ENCODE data around the gene UBE2D1. TPM values are rescaled to one million over a fixed set of nuclear protein-coding genes. Genes with fewer than 3 reads are reported as not detected.

UBE2D1 gene
- total and polyA plus RNA-seq, 2 of the 13 experiments (the other 11 are each of a cell fraction or from before 2014, with no cell fraction given): 6.2 to 13.8 TPM

GRCh38 chr10:58399410-58399809, 64.6 kb downstream of the UBE2D1 start (continued):
- TF ChIP-seq CTCF (CRISPR knock-in tag; IDR thresholded peaks at IDR 0.05): no peak

DNA sequence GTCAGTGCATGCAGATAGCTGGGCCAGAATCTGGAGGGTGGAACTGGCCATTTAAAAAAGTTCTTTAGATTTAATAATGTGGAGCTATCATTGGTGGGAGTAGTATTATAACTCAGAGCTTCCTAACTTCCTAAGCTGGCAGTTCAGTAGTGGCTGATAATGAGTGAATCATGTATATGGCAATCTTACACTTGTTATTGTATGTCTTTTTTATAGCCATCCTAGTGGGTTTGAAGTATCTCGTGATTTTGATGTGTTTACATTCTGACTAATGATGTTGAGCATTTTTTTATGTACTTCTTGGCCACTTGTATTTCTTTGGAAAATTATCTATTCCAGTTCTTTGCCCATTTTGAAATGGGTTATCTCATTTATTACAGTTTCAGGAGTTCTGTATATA, 65.8 kb downstream of the UBE2D1 start:
- ATAC-seq (no peak), DNase-seq (ENCODE audit: low spot score) (no peak), FAIRE-seq (no peak)
- ChIA-PET POLR2A (no interaction called here), CTCF (ENCODE audit: low intra/inter-chr PET ratio, low total read pairs) (no interaction called here)
- TF ChIP-seq NRL (CRISPR knock-in tag; IDR thresholded peaks at IDR 0.05; ENCODE audit: borderline replicate concordance) (no peak), HCFC1 (IDR thresholded peaks at IDR 0.05; ENCODE audit: low read depth, low read length) (no peak), ZNF678 (CRISPR knock-in tag; IDR thresholded peaks at IDR 0.05) (no peak), KAT7 (CRISPR knock-in tag; IDR thresholded peaks at IDR 0.05; ENCODE audit: borderline replicate concordance) (no peak), SUZ12 (IDR thresholded peaks at IDR 0.05; ENCODE audit: low read depth, low read length) (no peak), PITX1 (CRISPR knock-in tag; IDR thresholded peaks at IDR 0.05) (no peak), GABPB1 (CRISPR knock-in tag; IDR thresholded peaks at IDR 0.05) (no peak), SMYD3 (CRISPR knock-in tag; IDR thresholded peaks at IDR 0.05) (no peak), ZNF501 (CRISPR knock-in tag; IDR thresholded peaks at IDR 0.05) (no peak), NCOA2 (CRISPR knock-in tag; IDR thresholded peaks at IDR 0.05) (no peak), LBX2 (CRISPR knock-in tag; IDR thresholded peaks at IDR 0.05; ENCODE audit: borderline replicate concordance) (no peak), MXD4 (CRISPR knock-in tag; IDR thresholded peaks at IDR 0.05) (no peak), YEATS4 (CRISPR knock-in tag; IDR thresholded peaks at IDR 0.05; ENCODE audit: borderline replicate concordance) (no peak), ATF1 (CRISPR knock-in tag; IDR thresholded peaks at IDR 0.05) (no peak)
- TF ChIP-seq, protein P1, sequence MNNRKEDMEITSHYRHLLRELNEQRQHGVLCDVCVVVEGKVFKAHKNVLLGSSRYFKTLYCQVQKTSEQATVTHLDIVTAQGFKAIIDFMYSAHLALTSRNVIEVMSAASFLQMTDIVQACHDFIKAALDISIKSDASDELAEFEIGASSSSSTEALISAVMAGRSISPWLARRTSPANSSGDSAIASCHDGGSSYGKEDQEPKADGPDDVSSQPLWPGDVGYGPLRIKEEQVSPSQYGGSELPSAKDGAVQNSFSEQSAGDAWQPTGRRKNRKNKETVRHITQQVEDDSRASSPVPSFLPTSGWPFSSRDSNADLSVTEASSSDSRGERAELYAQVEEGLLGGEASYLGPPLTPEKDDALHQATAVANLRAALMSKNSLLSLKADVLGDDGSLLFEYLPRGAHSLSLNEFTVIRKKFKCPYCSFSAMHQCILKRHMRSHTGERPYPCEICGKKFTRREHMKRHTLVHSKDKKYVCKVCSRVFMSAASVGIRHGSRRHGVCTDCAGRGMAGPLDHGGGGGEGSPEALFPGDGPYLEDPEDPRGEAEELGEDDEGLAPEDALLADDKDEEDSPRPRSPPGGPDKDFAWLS (CRISPR knock-in tag; IDR thresholded peaks at IDR 0.05; ENCODE audit: borderline replicate concordance): no peak
- Histone ChIP-seq H3K79me2 (ENCODE audit: insufficient read depth, low read length) (no peaks in the 10 kb centered on the region), H3K27me3 (ENCODE audit: control insufficient read depth in 1 of 2, insufficient read depth in 2 of 2, low read length in 2 of 2) (no peaks in the 10 kb centered on the region), H3K4me3 (replicated peaks in 1 of 3; ENCODE audit: insufficient read depth in 1 of 3, low read depth in 2 of 3, low read length in 3 of 3) (no peak overlapping the region), H2AFZ (ENCODE audit: low read length) (no peak overlapping the region), H3K9ac (ENCODE audit: insufficient read depth, low read depth, low read length) (no peak overlapping the region), H3K9me3 (ENCODE audit: low read length) (no peaks in the 10 kb centered on the region), H3K27ac (ENCODE audit: extremely low read length, insufficient read depth, low read length) (no peak overlapping the region), H3K36me3 (replicated peaks in 1 of 2; ENCODE audit: control insufficient read depth in 1 of 2, insufficient read depth in 2 of 2, low read length in 2 of 2) (peaks cover 5 to 6% of the 10 kb centered on the region in 2 experiments; a peak in 3 of 5 replicates), H4K20me1 (ENCODE audit: insufficient read depth, low read length) (no peaks in the 10 kb centered on the region), H3K4me2 (ENCODE audit: low read depth, low read length) (no peak overlapping the region), H3K4me1 (ENCODE audit: insufficient read depth, low read length) (no peaks in the 10 kb centered on the region)
- WGBS (ENCODE audit: low lambda C conversion rate): 87% methylated on average over 1 of the region's 1 CpG
- in situ Hi-C loops (cut with HindIII; ENCODE audit: extremely low pct_ligation_motif_present, low pct_unique_long_range_greater_than_20kb): no loop called here
- BruUV-seq (replicated peaks): no TSS peak
- intact Hi-C loops (cut with micrococcal nuclease; ENCODE audit: unreplicated experiment): no loop called here

All from HepG2 (cell line).